MM.1S (cell line): Measurements from ENCODE around the gene BCAT1.

Experiments used
- DNase-seq: peaks from one replicate; pipeline ENCODE4 v3.0.0-alpha.2; 2015
- H2AFZ ChIP-seq: fragments of 300-600 bp; sonication (generic); 2 replicates; pipeline ENCODE4 v1.6.0; 2016; ENCODE audit warnings: antibody characterized with exemption, low read length
- H3F3A ChIP-seq: fragments of 300-600 bp; sonication (generic); 2 replicates; pipeline ENCODE4 v1.6.1; 2016; ENCODE audit warnings: mild to moderate bottlenecking, antibody characterized with exemption, low read length, moderate library complexity, mixed read lengths; ENCODE audit not compliant: insufficient read depth
- H3K27ac ChIP-seq: fragments of 300-600 bp; sonication (generic); 2 replicates; pipeline ENCODE4 v1.5.1; 2016; ENCODE audit warnings: mild to moderate bottlenecking, low read length
- H3K27me3 ChIP-seq: fragments of 300-600 bp; sonication (generic); replicated peaks from 2 replicates; pipeline ENCODE4 v1.6.0; 2016; ENCODE audit warnings: low read length; ENCODE audit not compliant: insufficient read depth
- H3K36me3 ChIP-seq: fragments of 300-600 bp; sonication (generic); replicated peaks from 2 replicates; pipeline ENCODE4 v1.6.1; 2016; ENCODE audit warnings: mild to moderate bottlenecking, low read length, mixed read lengths; ENCODE audit not compliant: insufficient read depth
- H3K4me1 ChIP-seq: fragments of 300-600 bp; sonication (generic); 2 replicates; pipeline ENCODE4 v1.6.1; 2016; ENCODE audit warnings: low read length, mixed read lengths
- H3K4me2 ChIP-seq: fragments of 300-600 bp; sonication (generic); 2 replicates; pipeline ENCODE4 v1.6.0; 2016; ENCODE audit warnings: low read depth, low read length
- H3K4me3 ChIP-seq: fragments of 300-600 bp; sonication (generic); 2 replicates; pipeline ENCODE4 v1.5.1; 2016; ENCODE audit warnings: low read length, mixed read lengths
- H3K79me2 ChIP-seq: fragments of 300-600 bp; sonication (generic); 2 replicates; pipeline ENCODE4 v1.6.1; 2016; ENCODE audit warnings: mixed run types, low read length, mixed read lengths
- H3K9ac ChIP-seq: fragments of 300-600 bp; sonication (generic); 2 replicates; pipeline ENCODE4 v1.6.1; 2016; ENCODE audit warnings: low read length, mixed read lengths
- H3K9me2 ChIP-seq: fragments of 300-600 bp; sonication (generic); replicated peaks from 2 replicates; pipeline ENCODE4 v1.6.1; 2016; ENCODE audit warnings: mild to moderate bottlenecking, low read length, mixed read lengths; ENCODE audit not compliant: insufficient read depth
- H3K9me3 ChIP-seq: fragments of 300-600 bp; sonication (generic); replicated peaks from 2 replicates; pipeline ENCODE4 v1.6.1; 2016; ENCODE audit warnings: mild to moderate bottlenecking, low read length, mixed read lengths; ENCODE audit not compliant: insufficient read depth
- H4K20me1 ChIP-seq: fragments of 300-600 bp; sonication (generic); 2 replicates; pipeline ENCODE4 v1.6.1; 2016; ENCODE audit warnings: mild to moderate bottlenecking, low read length, moderate library complexity, mixed read lengths; ENCODE audit not compliant: insufficient read depth
- CTCF ChIP-seq: fragments of 300-600 bp; sonication (generic); IDR thresholded peaks from 2 replicates; pipeline ENCODE4 v1.5.1; 2016; ENCODE audit warnings: antibody characterized with exemption, low read length, mixed read lengths
- EZH2 ChIP-seq: fragments of 300-600 bp; sonication (generic); optimal IDR thresholded peaks from 2 replicates; pipeline ENCODE3; 2017; ENCODE audit warnings: low read depth, mild to moderate bottlenecking, antibody characterized with exemption, low read length, mixed read lengths
- EZH2phosphoT487 ChIP-seq: fragments of 300-600 bp; sonication (generic); IDR thresholded peaks from 2 replicates; pipeline ENCODE4 v1.6.1; 2018; ENCODE audit warnings: antibody characterized with exemption, low read length

Gene BCAT1, protein sequence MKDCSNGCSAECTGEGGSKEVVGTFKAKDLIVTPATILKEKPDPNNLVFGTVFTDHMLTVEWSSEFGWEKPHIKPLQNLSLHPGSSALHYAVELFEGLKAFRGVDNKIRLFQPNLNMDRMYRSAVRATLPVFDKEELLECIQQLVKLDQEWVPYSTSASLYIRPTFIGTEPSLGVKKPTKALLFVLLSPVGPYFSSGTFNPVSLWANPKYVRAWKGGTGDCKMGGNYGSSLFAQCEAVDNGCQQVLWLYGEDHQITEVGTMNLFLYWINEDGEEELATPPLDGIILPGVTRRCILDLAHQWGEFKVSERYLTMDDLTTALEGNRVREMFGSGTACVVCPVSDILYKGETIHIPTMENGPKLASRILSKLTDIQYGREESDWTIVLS

GRCh38 chr12:24948757-24949722 is at the start of gene BCAT1:
Gene BCAT1 (minus strand): TSS chr12:24949101. CDS start chr12:24948932, 169 bp downstream.
- Histone ChIP-seq H3K9ac (no peak within 1 kb of the TSS; the same call in 1 of the 2 replicates), H2AFZ (peak within 1 kb of the TSS; percentile 35), H3K4me3 (peak within 1 kb of the TSS; percentile 60), H3K4me1 (peaks cover 29% of the 10 kb centered on the region), H3K27ac (no peak within 1 kb of the TSS), H3K9me2 (no peaks in the 10 kb centered on the region), H3K4me2 (peak within 1 kb of the TSS; percentile 96), H3K79me2 (no peaks in the 10 kb centered on the region), H3F3A (peaks cover 18% of the 10 kb centered on the region), H3K9me3 (no peaks in the 10 kb centered on the region), H4K20me1 (peaks cover 8% of the 10 kb centered on the region), H3K27me3 (peaks cover 90% of the 10 kb centered on the region), H3K36me3 (no peaks in the 10 kb centered on the region)
- TF ChIP-seq EZH2 (no peak), EZH2phosphoT487 (no peak), CTCF (no peak)
- DNase-seq, result peak; percentile 30

DNA sequence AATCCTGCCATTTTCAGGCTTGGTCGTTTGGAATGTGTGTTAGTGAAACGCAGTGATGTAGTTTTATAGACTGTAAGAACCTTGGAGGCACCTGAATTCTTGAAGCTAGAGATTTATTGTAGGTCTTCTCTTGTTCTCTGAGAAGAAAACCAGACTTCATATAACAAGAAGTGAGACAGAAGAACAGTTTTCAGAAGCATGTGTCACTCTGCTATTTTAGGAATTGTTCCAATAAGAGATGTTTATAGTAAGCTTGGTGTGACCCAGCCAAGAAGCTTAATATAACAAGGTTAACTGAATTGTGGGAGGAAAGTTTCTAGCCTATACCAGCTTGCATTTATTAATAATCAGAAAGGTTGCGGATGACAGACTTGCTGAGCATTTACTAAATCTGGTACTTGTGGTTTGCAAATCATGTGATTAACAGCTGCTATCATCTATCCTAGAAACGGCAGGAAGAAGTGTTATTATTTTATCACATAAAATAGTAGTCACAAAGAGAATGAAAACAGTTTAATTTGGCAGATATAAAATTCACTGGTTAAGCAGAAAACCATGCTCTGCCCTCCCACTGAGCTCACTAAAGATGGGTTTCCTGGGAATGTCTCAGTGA is 49.2 kb upstream of the BCAT1 start:
- peak overlapping the region; percentile 42 for H3K4me3 ChIP-seq
- H2AFZ ChIP-seq, result peak overlapping the region; percentile 25; the same call in 1 of the 2 replicates
- no peaks in the 10 kb centered on the region for H3K9me2 ChIP-seq
- no peaks in the 10 kb centered on the region for H3K79me2 ChIP-seq
- H3F3A ChIP-seq, result peaks cover 22% of the 10 kb centered on the region
- H3K9ac ChIP-seq, result peak overlapping the region; percentile 53
- no peaks in the 10 kb centered on the region for H3K36me3 ChIP-seq
- peak; percentile 82 for DNase-seq
- peak overlapping the region; percentile 66 for H3K4me2 ChIP-seq
- peak overlapping the region; percentile 90 for H3K27ac ChIP-seq
- no peaks in the 10 kb centered on the region for H3K9me3 ChIP-seq
- TF ChIP-seq EZH2 (no peak), EZH2phosphoT487 (no peak), CTCF (no peak)
- peaks cover 46% of the 10 kb centered on the region for H3K4me1 ChIP-seq
- H3K27me3 ChIP-seq, result no peaks in the 10 kb centered on the region
- H4K20me1 ChIP-seq, result no peaks in the 10 kb centered on the region

GRCh38 chr12:24997496-24997895 is 48.6 kb upstream of the BCAT1 start:
- Histone ChIP-seq H3K9me2 (no peaks in the 10 kb centered on the region), H3K4me3 (peak overlapping the region; percentile 42), H2AFZ (0 out of 2 replicates have a peak overlapping the region, but pooled peaks have one; percentile 19), H3K4me1 (peaks cover 46% of the 10 kb centered on the region), H3K27me3 (no peaks in the 10 kb centered on the region), H3K79me2 (no peaks in the 10 kb centered on the region), H3K36me3 (no peaks in the 10 kb centered on the region), H3K27ac (peak overlapping the region; percentile 90), H3F3A (peaks cover 22% of the 10 kb centered on the region), H4K20me1 (no peaks in the 10 kb centered on the region), H3K9ac (peak overlapping the region; percentile 53), H3K4me2 (peak overlapping the region; percentile 66), H3K9me3 (no peaks in the 10 kb centered on the region)
- DNase-seq, result peak; percentile 29
- TF ChIP-seq CTCF (no peak), EZH2 (no peak), EZH2phosphoT487 (no peak)
